ENCODE results near the gene SLIT3. TPM values are rescaled to one million over a fixed set of nuclear protein-coding genes. Genes with fewer than 3 reads are reported as not detected.

SLIT3 gene
- total and polyA plus RNA-seq, 2 experiments from 2014 or later = 0.59 to 0.71 TPM

GRCh38 chr5:168658394-168658793 is 642.5 kb downstream of the SLIT3 start (continued):
- TF ChIP-seq ZNF462 (CRISPR knock-in tag; IDR thresholded peaks at IDR 0.05) = no peak
- TF ChIP-seq JUNB (IDR thresholded peaks at IDR 0.05; ENCODE audit: unreplicated experiment) = no peak
- no peak for TF ChIP-seq ZNF114 (CRISPR knock-in tag; IDR thresholded peaks at IDR 0.05)

GRCh38 chr5:168656633-168657032 is 644.3 kb downstream of the SLIT3 start:
- Histone ChIP-seq H3K9me2 (ENCODE audit: insufficient read depth) (no peaks in the 10 kb centered on the region), H3K4me3 (no peak overlapping the region), H3K4me1 (ENCODE audit: insufficient read depth) (peaks cover 4% of the 10 kb centered on the region; the same call in 1 of the 2 replicates), H2AFZ (no peak overlapping the region), H3K4me2 (no peak overlapping the region), H3K27me3 (ENCODE audit: insufficient read depth) (no peaks in the 10 kb centered on the region), H3F3A (replicated peaks; ENCODE audit: low read depth) (no peaks in the 10 kb centered on the region), H4K20me1 (replicated peaks; ENCODE audit: insufficient read depth) (no peaks in the 10 kb centered on the region), H3K79me2 (replicated peaks; ENCODE audit: insufficient read depth) (no peaks in the 10 kb centered on the region), H3K27ac (ENCODE audit: low read depth) (no peak overlapping the region), H3K36me3 (ENCODE audit: insufficient read depth) (no peaks in the 10 kb centered on the region)
- Mint-ChIP-seq H3K36me3 (ENCODE audit: low read depth) (no peaks in the 10 kb centered on the region), H3K27me3 (ENCODE audit: insufficient read depth, low read depth, poor library complexity) (peaks cover 6% of the 10 kb centered on the region), H3K27ac (no peak overlapping the region), H3K4me3 (no peak overlapping the region), H3K4me1 (peaks cover 14% of the 10 kb centered on the region), H3K9me3 (no peaks in the 10 kb centered on the region)
- DNase-seq (ENCODE audit: low spot score) (no peak), ATAC-seq (no peak)
- no peak for TF ChIP-seq REST (IDR thresholded peaks at IDR 0.05; ENCODE audit: unreplicated experiment)
- TF ChIP-seq EZH2 (IDR thresholded peaks at IDR 0.05; ENCODE audit: low read depth, unreplicated experiment) = no peak
- no peak for TF ChIP-seq POLR2AphosphoS5 (IDR thresholded peaks at IDR 0.05; ENCODE audit: low read depth)
- no peak for TF ChIP-seq JUNB (IDR thresholded peaks at IDR 0.05; ENCODE audit: unreplicated experiment)
- TF ChIP-seq ZNF462 (CRISPR knock-in tag; IDR thresholded peaks at IDR 0.05) = no peak

Measured in GM23338 (cell line).